Calu3 (cell line): Measurements from ENCODE around the gene SP2. TPM values are rescaled to one million over a fixed set of nuclear protein-coding genes. Genes with fewer than 3 reads are reported as not detected.

Experiments
- BruUV-seq: library from RNA; stranded (reverse); fragments of 400-500 nt; replicated peaks from 2 replicates; lab custom pipeline; 2021; lab: Mats Ljungman, UMichigan
- CTCF ChIA-PET: fragments of 300-600 bp; sonication (Branson Sonifier 250); formaldehyde crosslinking; loops from one replicate; lab custom pipeline; 2022; ENCODE audit warnings: antibody characterized with exemption; lab: Charles Lee
- DNase-seq: peaks from one replicate; pipeline ENCODE4 v3.0.0; 2022
- H3K27ac Mint-ChIP-seq: one replicate; pipeline ENCODE4 v1.8.0; 2022; ENCODE audit warnings: mixed read lengths; ENCODE audit not compliant: unreplicated experiment
- H3K27me3 Mint-ChIP-seq: one replicate; pipeline ENCODE4 v1.8.0; 2022; ENCODE audit warnings: mixed read lengths; ENCODE audit not compliant: unreplicated experiment
- H3K36me3 Mint-ChIP-seq: one replicate; pipeline ENCODE4 v1.8.0; 2022; ENCODE audit warnings: mild to moderate bottlenecking, moderate library complexity, mixed read lengths; ENCODE audit not compliant: insufficient read depth, unreplicated experiment
- H3K4me1 Mint-ChIP-seq: one replicate; pipeline ENCODE4 v1.8.0; 2022; ENCODE audit warnings: mild to moderate bottlenecking, low read depth, mixed read lengths; ENCODE audit not compliant: unreplicated experiment
- H3K4me3 Mint-ChIP-seq: one replicate; pipeline ENCODE4 v1.8.0; 2022; ENCODE audit warnings: mild to moderate bottlenecking, low read depth, moderate library complexity, mixed read lengths; ENCODE audit not compliant: unreplicated experiment
- H3K9me3 Mint-ChIP-seq: one replicate; pipeline ENCODE4 v1.8.0; 2022; ENCODE audit warnings: low read depth, mixed read lengths; ENCODE audit not compliant: unreplicated experiment
- intact Hi-C: fragments of 100-400 bp; cut with micrococcal nuclease; formaldehyde crosslinking; loops from one replicate; pipeline ENCODE4 v1.10.0; 2022; ENCODE audit not compliant: unreplicated experiment
- total RNA-seq: library from RNA; stranded (reverse); gene quantifications from 2 replicates; pipeline ENCODE4 v1.2.3, GENCODE V29; 2022
- TF ChIP-seq, protein P1 (sequence below): fragments of 200-600 bp; IDR thresholded peaks from one replicate; pipeline ENCODE4 v1.8.0; 2022; ENCODE audit warnings: antibody characterized with exemption; ENCODE audit not compliant: unreplicated experiment

The SP2 gene
- total RNA-seq, 1 experiment from 2014 or later: 21.5 TPM

DNA sequence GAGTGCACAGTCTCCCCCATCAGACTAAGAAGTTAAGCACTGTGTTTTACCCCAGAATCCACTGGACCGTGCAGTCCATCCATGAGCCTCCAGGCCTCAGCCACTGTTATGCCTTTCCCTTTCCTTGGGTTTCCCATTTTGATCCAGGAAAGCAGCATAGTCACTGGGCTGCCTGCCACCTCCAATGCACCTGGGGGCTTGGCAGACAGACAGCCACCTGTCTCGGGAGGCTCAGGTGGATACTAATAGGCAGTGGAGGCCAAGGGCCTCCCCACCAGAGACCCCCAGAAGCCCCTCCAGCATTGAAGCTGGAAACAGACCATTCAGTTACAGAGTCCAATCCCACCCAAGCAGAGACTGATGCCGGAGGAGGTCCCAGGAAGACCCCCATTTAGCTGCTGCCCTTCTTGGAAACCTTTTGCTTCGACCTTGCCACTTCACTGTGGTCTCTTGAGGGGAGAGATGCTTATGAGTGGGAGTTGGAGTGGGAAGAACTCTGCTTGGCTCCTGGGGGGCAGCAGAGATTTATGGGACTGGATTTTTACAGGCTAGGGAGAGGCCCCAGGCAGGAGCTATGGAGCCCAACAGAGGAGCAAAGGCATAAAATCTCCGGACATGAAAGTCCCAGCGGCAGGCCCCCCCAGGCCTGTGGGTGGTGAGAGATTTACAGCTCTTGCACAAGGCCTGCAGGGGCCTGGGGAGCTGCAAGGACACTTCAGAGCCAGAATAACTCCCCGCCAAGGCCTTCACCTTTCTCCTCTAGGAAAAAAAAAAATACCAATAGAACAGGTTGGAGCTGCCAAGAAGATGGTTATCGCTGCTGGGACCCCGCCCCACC, 12.2 kb upstream of the SP2 start:
- BruUV-seq: no TSS peak
- Mint-ChIP-seq H3K36me3 (no peaks in the 10 kb centered on the region), H3K27ac (no peak overlapping the region), H3K4me1 (no peaks in the 10 kb centered on the region), H3K27me3 (peaks cover 55% of the 10 kb centered on the region), H3K4me3 (no peak overlapping the region), H3K9me3 (no peaks in the 10 kb centered on the region)
- CTCF ChIA-PET: interaction anchor here (0.9 to 2.5 kb wide), 4 partner anchors 12 to 53 kb away, joined by 3 to 14 read pairs (median 4); partner anchors contain the start of genes LRRC46, MRPL10 and SCRN2
- TF ChIP-seq, protein P1, sequence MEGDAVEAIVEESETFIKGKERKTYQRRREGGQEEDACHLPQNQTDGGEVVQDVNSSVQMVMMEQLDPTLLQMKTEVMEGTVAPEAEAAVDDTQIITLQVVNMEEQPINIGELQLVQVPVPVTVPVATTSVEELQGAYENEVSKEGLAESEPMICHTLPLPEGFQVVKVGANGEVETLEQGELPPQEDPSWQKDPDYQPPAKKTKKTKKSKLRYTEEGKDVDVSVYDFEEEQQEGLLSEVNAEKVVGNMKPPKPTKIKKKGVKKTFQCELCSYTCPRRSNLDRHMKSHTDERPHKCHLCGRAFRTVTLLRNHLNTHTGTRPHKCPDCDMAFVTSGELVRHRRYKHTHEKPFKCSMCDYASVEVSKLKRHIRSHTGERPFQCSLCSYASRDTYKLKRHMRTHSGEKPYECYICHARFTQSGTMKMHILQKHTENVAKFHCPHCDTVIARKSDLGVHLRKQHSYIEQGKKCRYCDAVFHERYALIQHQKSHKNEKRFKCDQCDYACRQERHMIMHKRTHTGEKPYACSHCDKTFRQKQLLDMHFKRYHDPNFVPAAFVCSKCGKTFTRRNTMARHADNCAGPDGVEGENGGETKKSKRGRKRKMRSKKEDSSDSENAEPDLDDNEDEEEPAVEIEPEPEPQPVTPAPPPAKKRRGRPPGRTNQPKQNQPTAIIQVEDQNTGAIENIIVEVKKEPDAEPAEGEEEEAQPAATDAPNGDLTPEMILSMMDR: no peak
- DNase-seq: no peak
- intact Hi-C loops: no loop called here

DNA sequence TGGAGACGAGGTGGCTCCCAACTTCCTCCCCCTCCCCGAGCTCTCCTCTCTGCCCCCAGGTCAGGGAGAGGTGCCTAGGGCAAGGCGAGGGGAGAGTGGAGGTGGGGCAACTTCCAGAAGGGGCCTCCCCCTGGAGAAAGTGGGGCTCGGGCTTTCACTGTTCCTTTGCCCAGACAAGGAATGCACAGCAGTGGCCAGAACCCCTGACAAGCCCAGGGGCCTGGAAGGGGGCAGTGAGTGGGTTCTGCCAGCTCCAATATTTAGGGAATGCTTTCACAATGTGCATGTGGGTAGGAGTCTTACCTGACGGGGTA, 11.7 kb upstream of the SP2 start:
- Mint-ChIP-seq H3K36me3 (no peaks in the 10 kb centered on the region), H3K27ac (no peak overlapping the region), H3K4me1 (no peaks in the 10 kb centered on the region), H3K9me3 (no peaks in the 10 kb centered on the region), H3K27me3 (peaks cover 50% of the 10 kb centered on the region), H3K4me3 (no peak overlapping the region)
- CTCF ChIA-PET: interaction anchor here (0.8 to 2.5 kb wide), 5 partner anchors 11 to 54 kb away, joined by 3 to 14 read pairs (median 3); partner anchors contain the start of genes LRRC46, MRPL10, SCRN2 and SP2
- no peak for DNase-seq
- BruUV-seq: no TSS peak
- TF ChIP-seq, protein P1: no peak
- intact Hi-C loops: no loop called here

DNA sequence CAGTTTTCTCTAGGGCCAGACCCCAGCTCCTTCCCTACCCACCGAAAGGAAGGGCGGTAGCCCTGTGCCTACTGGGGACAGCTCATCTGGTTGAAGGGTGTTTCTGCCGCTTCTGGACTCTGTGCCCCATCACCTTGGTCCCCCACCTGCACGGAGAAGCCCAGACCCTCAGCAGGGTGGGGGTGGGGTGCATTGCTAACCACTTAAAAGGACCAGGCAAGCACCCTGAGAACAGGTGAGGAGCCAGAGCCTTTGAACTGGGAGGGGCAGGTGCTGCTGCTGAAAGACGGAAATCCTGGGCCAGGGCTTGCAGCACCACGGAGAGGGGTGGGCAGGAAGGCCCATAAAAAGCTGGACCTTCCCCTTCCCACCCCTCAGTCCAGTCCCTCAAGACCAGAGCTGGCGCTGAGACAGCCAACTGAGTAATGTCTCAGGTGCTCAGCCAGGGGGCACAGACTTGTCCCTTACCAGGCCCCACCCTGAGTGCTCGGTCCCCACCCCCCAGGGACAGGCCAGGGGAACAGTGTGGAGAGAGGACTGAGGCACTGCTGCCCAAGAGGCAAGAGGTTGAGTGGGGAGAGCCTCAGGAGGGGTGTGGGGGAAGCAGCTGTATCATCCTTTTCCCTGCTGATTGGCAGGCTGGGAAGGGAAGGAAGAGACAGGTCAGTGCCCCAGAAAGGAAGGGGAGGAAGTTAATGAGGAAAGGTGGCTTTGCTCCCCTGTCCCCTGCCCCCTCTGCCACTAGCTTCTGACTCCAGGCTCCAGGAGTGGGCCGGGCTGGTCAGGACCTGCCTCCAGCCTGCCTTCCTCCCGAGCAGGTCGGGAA, 10.9 kb upstream of the SP2 start:
- BruUV-seq: no TSS peak
- CTCF ChIA-PET: interaction anchor here (0.5 to 2.5 kb wide), 7 partner anchors 11 to 85 kb away, joined by 3 to 14 read pairs (median 3); partner anchors contain the start of genes LRRC46, MRPL10, SCRN2 and SP2
- Mint-ChIP-seq H3K36me3 (no peaks in the 10 kb centered on the region), H3K9me3 (no peaks in the 10 kb centered on the region), H3K4me1 (no peaks in the 10 kb centered on the region), H3K27me3 (peaks cover 42% of the 10 kb centered on the region), H3K27ac (no peak overlapping the region), H3K4me3 (no peak overlapping the region)
- TF ChIP-seq, protein P1: no peak
- intact Hi-C loops: no loop called here
- no peak for DNase-seq

DNA sequence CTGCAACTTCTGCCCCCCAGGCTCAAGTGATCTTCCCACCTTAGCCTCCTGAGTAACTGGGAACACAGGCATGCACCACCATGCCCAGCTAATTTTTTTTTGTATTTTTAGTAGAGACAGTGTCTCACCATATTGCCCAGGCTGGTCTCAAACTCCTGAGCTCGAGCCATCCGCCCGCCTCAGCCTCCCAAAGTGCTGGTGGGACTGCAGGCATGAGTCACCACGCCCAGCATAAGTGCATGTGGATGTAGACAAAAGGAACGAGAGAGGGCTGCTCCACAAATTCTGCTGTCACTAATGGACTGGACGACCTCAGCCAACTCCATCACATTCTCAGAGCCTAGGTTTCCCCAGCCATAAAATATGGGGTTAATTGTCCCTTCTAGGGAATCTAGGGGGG, 7.7 kb upstream of the SP2 start:
- Mint-ChIP-seq H3K4me3 (no peak overlapping the region), H3K27ac (no peak overlapping the region), H3K4me1 (no peaks in the 10 kb centered on the region), H3K9me3 (no peaks in the 10 kb centered on the region), H3K36me3 (no peaks in the 10 kb centered on the region), H3K27me3 (peaks cover 21% of the 10 kb centered on the region)
- TF ChIP-seq, protein P1: no peak
- intact Hi-C loops: no loop called here
- BruUV-seq: no TSS peak
- no peak for DNase-seq
- CTCF ChIA-PET: interaction anchor here (0.7 to 5.7 kb wide), 2 partner anchors 46 to 68 kb away, joined by 3 to 137 read pairs; partner anchors contain the start of gene SCRN2
